Activated B cell treated with CpG ODN at 0.5 μM for 24 hours (primary cell): ENCODE results near the gene ABCA8. TPM values are rescaled to one million over a fixed set of nuclear protein-coding genes. Genes with fewer than 3 reads are reported as not detected.
"Not testable (repeated sequence)": the region's sequence is repeated elsewhere in the genome, so short reads cannot be mapped to it uniquely, and the experiment has no call there.

Source experiments
- ATAC-seq: fragments of 200-7000 bp; cut with Tn5 transposase; one replicate; pipeline ENCODE4 v1.10.0; 2021; ENCODE audit warnings: low read depth, mild to moderate bottlenecking, moderate library complexity
- CTCF ChIA-PET: fragments of 350-600 bp; sonication (Branson Sonifier 250); formaldehyde crosslinking; loops from one replicate; lab custom pipeline; 2021; ENCODE audit warnings: antibody characterized with exemption; lab: Charles Lee
- POLR2A ChIA-PET: fragments of 350-600 bp; sonication (Branson Sonifier 250); formaldehyde crosslinking; loops from one replicate; lab custom pipeline; 2021; ENCODE audit warnings: antibody characterized with exemption; lab: Charles Lee
- DNase-seq: peaks from one replicate; pipeline ENCODE4 v3.0.0; 2022
- H3K27ac Mint-ChIP-seq: one replicate; pipeline ENCODE4 v1.8.0; 2020; ENCODE audit warnings: mixed read lengths
- H3K27me3 Mint-ChIP-seq: one replicate; pipeline ENCODE4 v1.8.0; 2021; ENCODE audit warnings: mixed read lengths
- H3K36me3 Mint-ChIP-seq: one replicate; pipeline ENCODE4 v1.8.0; 2021; ENCODE audit warnings: low read depth, mixed read lengths
- H3K4me1 Mint-ChIP-seq: one replicate; pipeline ENCODE4 v1.8.0; 2021; ENCODE audit warnings: mixed read lengths
- H3K4me3 Mint-ChIP-seq: one replicate; pipeline ENCODE4 v1.8.0; 2020; ENCODE audit warnings: mild to moderate bottlenecking, mixed read lengths
- H3K9me3 Mint-ChIP-seq: one replicate; pipeline ENCODE4 v1.8.0; 2020; ENCODE audit warnings: mixed read lengths
- intact Hi-C: fragments of 100-400 bp; cut with micrococcal nuclease; formaldehyde crosslinking; loops from one replicate; pipeline ENCODE4 v1.15.1; 2024
- total RNA-seq: library from RNA; stranded (reverse); gene quantifications from 2 replicates; pipeline ENCODE4 v1.2.3, GENCODE V29; 2022
- TF ChIP-seq, protein P1 (sequence below): fragments of 200-600 bp; IDR thresholded peaks from one replicate; pipeline ENCODE4 v1.8.0; 2022; ENCODE audit warnings: antibody characterized with exemption, mild to moderate bottlenecking

ABCA8 gene
- total RNA-seq, 1 donor from 2014 or later: not detected

DNA sequence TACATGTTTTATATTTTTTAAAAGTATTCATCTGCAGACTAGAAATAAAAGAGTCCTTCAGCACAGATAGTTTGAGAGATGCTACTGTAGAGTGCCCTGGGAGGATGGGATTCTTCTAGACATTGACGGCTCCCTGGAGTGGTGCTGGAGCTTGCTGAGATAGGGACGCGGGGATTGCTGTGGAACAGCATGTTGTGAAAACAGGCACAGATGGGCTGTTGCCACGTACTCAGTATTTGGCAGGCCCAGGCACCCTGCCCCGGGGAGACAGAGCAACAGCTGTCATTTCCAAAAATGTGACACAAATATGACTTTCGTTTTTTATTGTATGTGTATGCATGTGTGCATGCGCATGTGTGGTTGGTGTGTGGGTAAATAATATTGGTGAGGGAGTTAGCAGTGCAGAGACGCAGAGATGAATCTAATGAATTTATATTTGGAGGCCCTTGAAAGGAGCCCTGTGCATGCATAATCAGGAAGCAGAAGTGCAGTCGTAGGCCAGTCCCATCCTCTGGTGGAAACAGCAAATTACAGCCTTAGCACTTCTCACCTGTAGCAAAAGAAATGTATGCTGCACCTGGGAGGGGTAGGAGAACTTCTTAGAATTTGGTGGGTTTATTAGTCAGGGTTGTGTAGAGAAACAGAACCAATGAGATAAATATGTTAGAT is 6.2 kb upstream of the ABCA8 start:
- Mint-ChIP-seq H3K27ac (no peak overlapping the region), H3K27me3 (no peaks in the 10 kb centered on the region), H3K4me3 (no peak overlapping the region), H3K4me1 (no peaks in the 10 kb centered on the region), H3K36me3 (no peaks in the 10 kb centered on the region), H3K9me3 (peaks cover 4% of the 10 kb centered on the region)
- CTCF ChIA-PET: no interaction called here
- ATAC-seq (no peak), DNase-seq (no peak)
- intact Hi-C loops: loop anchor here (10.0 kb wide), 1 partner anchor 53 kb away; no protein-coding TSS in a partner anchor
- POLR2A ChIA-PET: no interaction called here
- TF ChIP-seq, protein P1, sequence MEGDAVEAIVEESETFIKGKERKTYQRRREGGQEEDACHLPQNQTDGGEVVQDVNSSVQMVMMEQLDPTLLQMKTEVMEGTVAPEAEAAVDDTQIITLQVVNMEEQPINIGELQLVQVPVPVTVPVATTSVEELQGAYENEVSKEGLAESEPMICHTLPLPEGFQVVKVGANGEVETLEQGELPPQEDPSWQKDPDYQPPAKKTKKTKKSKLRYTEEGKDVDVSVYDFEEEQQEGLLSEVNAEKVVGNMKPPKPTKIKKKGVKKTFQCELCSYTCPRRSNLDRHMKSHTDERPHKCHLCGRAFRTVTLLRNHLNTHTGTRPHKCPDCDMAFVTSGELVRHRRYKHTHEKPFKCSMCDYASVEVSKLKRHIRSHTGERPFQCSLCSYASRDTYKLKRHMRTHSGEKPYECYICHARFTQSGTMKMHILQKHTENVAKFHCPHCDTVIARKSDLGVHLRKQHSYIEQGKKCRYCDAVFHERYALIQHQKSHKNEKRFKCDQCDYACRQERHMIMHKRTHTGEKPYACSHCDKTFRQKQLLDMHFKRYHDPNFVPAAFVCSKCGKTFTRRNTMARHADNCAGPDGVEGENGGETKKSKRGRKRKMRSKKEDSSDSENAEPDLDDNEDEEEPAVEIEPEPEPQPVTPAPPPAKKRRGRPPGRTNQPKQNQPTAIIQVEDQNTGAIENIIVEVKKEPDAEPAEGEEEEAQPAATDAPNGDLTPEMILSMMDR: no peak

DNA sequence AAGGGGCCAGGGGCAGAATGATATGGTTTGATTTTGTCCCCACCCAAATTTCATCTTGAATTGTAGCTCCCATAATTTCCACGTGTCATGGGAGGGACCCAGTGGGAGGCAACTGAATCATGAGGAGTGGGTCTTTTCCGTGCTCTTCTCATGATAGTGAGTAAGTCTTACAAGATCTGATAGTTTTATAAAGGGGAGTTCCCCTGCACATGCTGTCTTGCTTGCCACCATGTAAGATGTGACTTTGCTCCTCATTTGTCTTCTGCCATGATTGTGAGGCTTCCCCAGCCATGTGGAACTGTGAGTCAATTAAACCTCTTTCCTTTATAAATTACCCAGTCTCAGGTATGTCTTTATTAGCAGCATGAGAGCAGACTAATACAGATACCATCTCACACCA is 3.9 kb upstream of the ABCA8 start:
- POLR2A ChIA-PET, H3K9me3 Mint-ChIP-seq, H3K4me1 Mint-ChIP-seq, CTCF ChIA-PET, DNase-seq, H3K27ac Mint-ChIP-seq, ATAC-seq, H3K27me3 Mint-ChIP-seq, H3K36me3 Mint-ChIP-seq, H3K4me3 Mint-ChIP-seq, intact Hi-C loops: not testable (repeated sequence)

DNA sequence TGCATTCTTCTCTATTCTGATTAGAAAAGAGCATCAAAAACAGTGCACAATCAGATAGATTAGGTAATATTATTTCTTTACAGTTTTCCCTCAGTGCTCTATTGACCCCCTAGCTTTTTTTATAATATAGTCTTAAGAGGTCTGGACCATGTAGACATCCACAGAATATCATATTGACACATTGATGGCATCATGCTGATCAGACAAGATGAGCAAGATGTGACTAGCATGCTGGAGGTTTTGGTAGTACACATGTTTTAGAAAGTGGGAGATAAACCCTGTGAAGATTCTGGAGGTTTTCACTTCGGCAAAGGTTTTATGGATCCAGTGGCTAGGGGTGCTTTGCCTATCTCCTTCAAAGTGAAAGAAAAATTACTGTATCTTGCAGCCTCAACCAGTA is 2.8 kb upstream of the ABCA8 start:
- CTCF ChIA-PET: no interaction called here
- H3K4me1 Mint-ChIP-seq: no peaks in the 10 kb centered on the region
- DNase-seq (no peak), ATAC-seq (no peak)
- POLR2A ChIA-PET: no interaction called here
- no peak overlapping the region for H3K27ac Mint-ChIP-seq
- no peaks in the 10 kb centered on the region for H3K36me3 Mint-ChIP-seq
- intact Hi-C loops: no loop called here
- no peak overlapping the region for H3K4me3 Mint-ChIP-seq
- H3K27me3 Mint-ChIP-seq: peaks cover 2% of the 10 kb centered on the region
- TF ChIP-seq, protein P1: no peak
- no peaks in the 10 kb centered on the region for H3K9me3 Mint-ChIP-seq

DNA sequence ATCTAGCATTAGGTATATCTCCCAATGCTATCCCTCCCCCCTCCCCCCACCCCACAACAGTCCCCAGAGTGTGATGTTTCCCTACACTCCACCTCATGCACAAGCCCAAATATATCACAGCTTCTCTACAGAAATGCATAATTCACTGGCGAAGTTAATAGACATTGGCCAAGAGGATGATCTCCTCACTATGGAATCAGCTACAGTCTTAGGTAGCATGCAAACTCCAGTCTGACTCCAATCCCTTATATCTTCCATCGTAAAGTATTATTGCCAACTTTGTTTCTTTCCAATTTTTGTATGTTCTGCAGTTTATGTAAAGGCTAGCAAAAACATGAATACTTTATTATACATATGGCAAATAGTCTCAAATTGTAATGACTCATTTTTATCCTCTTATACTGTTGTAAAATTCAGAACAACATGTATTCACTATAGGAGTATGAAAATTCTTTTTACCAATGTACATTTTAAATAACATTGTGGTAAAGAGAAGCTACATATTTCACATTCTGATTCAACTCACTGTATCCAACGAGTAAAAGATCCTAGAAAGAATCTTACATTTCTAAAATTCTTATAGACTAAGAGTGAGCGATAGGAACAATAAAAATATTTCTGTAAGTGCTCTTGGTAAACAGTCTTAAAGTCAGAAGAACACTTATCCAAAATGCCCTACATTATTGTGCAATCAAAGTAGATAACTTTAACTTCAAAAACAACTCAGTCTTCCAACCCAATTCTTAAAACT is 871 bp downstream of the ABCA8 start:
- CTCF ChIA-PET: no interaction called here

DNA sequence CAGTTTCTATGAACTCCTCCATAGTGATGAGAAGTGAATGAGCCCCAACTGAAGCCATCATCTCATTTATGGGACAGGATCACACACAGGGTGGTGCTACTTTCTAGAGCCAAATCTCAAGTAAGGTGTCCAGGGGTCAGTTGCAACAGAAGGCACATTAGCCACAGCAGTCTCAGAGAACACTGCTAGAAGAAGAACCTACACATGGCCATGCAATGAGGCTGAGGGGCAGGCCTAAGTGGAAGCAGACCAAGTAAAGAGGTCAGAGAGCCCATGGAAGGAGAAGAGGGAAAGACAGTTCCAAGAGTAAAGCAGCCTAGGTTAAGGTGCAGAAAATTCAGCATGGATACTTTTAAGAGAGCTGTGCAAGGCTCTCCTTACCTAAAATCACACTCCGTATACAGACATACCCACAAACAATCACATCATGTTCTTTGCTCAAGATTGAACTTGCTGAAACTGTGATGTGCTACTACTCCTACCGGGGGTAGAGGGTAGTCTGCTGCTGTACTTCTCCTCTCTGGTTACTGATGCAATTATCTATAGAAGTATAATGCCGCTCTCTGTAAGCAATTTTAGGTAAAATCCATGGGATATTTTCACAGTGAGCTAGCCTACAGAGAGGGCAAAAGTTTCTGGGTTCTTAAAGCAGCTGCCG is 1.7 kb downstream of the ABCA8 start:
- TF ChIP-seq, protein P1: no peak
- POLR2A ChIA-PET: no interaction called here
- H3K9me3 Mint-ChIP-seq: no peaks in the 10 kb centered on the region

More for the DNA sequence above, 871 bp downstream of the ABCA8 start:
- no peaks in the 10 kb centered on the region for H3K9me3 Mint-ChIP-seq
- H3K27me3 Mint-ChIP-seq: peaks cover 2% of the 10 kb centered on the region
- H3K4me1 Mint-ChIP-seq: no peaks in the 10 kb centered on the region
- intact Hi-C loops: no loop called here
- TF ChIP-seq, protein P1: no peak
- no peak overlapping the region for H3K27ac Mint-ChIP-seq
- POLR2A ChIA-PET: no interaction called here
- H3K4me3 Mint-ChIP-seq: no peak overlapping the region
- no peaks in the 10 kb centered on the region for H3K36me3 Mint-ChIP-seq
- DNase-seq (no peak), ATAC-seq (no peak)

More for the DNA sequence above, 1.7 kb downstream of the ABCA8 start:
- DNase-seq: no peak
- H3K4me1 Mint-ChIP-seq: no peaks in the 10 kb centered on the region
- intact Hi-C loops: no loop called here
- H3K27me3 Mint-ChIP-seq: peaks cover 2% of the 10 kb centered on the region
- no peak overlapping the region for H3K4me3 Mint-ChIP-seq
- ATAC-seq: no peak
- CTCF ChIA-PET: no interaction called here
- H3K36me3 Mint-ChIP-seq: no peaks in the 10 kb centered on the region
- H3K27ac Mint-ChIP-seq: no peak overlapping the region
